Effector memory CD4-positive, alpha-beta T cell (primary cell): ENCODE data around the gene DDX24.

ENCODE experiments used
- DNase-seq, 3 donors: peaks; one replicate each; pipeline ENCODE4 v3.0.0-alpha.2; 2020
- H3K27ac ChIP-seq: 2 replicates; pipeline ENCODE4 v1.7.0; 2013; ENCODE audit warnings: mild to moderate bottlenecking, low read length, moderate library complexity; ENCODE audit not compliant: insufficient read depth, poor library complexity, severe bottlenecking
- H3K27me3 ChIP-seq: replicated peaks from 2 replicates; pipeline ENCODE4 v1.7.0; 2013; ENCODE audit warnings: mild to moderate bottlenecking, low read length; ENCODE audit not compliant: insufficient read depth, control insufficient read depth, poor library complexity, severe bottlenecking
- H3K36me3 ChIP-seq: 2 replicates; pipeline ENCODE4 v1.7.0; 2013; ENCODE audit warnings: mild to moderate bottlenecking, low read length, moderate library complexity; ENCODE audit not compliant: control insufficient read depth, insufficient read depth
- H3K4me1 ChIP-seq: 2 replicates; pipeline ENCODE4 v1.7.0; 2013; ENCODE audit warnings: low read length, mild to moderate bottlenecking; ENCODE audit not compliant: control insufficient read depth, insufficient read depth, poor library complexity, severe bottlenecking
- H3K4me3 ChIP-seq: 2 replicates; pipeline ENCODE4 v1.7.0; 2013; ENCODE audit warnings: low read length, low read depth, mild to moderate bottlenecking; ENCODE audit not compliant: insufficient read depth, poor library complexity, severe bottlenecking
- H3K9me3 ChIP-seq: 2 replicates; pipeline ENCODE4 v1.7.0; 2013; ENCODE audit warnings: mild to moderate bottlenecking, low read length, moderate library complexity; ENCODE audit not compliant: control insufficient read depth

DDX24 gene

DNA sequence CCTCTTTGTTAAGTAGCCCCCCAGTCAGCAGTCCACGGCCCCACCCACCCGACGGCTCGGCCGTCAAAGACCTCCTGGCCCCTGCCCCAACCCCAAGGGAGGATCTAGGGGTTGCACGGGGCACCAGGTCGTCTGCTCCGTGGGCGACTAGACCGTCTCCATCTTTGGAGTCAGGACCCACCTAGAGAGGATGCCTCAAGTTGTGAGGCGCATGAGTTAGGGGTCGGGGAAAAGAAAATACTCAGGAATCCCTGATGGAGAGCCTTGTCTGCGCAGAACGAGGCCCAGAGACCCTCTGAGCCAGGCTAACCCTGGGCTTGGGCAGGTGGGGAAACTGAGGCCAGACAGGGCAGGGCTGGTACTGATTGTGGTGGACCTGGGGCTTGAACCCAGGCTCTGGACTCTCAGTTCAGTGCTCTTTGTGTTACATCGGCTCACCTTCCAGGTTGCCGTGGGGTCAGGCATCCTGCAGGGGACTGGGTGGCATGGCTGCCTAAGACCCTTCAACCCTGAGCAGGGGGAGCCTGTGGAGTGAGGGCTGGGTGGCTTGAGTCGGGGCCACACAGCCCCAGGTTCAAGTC, 54.0 kb downstream of the DDX24 start:
- DNase-seq: no peak
- Histone ChIP-seq H3K4me3 (peak overlapping the region; percentile 61), H3K27ac (no peak overlapping the region)

GRCh38 chr14:94026173-94026888, 54.7 kb downstream of the DDX24 start, which contains the start of gene OTUB2:
OTUB2 (plus strand) TSS chr14:94026340; CDS start chr14:94026538, 198 bp downstream.
- no peak within 1 kb of the TSS for H3K27ac ChIP-seq
- H3K36me3 ChIP-seq: no peaks in the 10 kb centered on the region
- no peaks in the 10 kb centered on the region for H3K9me3 ChIP-seq
- DNase-seq: peak; percentile 84 to 95 (median 91)
- no peaks in the 10 kb centered on the region for H3K27me3 ChIP-seq
- peak within 1 kb of the TSS; percentile 61 for H3K4me3 ChIP-seq
- peaks cover 17% of the 10 kb centered on the region for H3K4me1 ChIP-seq

More for the DNA sequence above, 54.0 kb downstream of the DDX24 start:
- Histone ChIP-seq H3K27me3 (no peaks in the 10 kb centered on the region), H3K9me3 (no peaks in the 10 kb centered on the region), H3K36me3 (no peaks in the 10 kb centered on the region), H3K4me1 (peaks cover 17% of the 10 kb centered on the region)

DNA sequence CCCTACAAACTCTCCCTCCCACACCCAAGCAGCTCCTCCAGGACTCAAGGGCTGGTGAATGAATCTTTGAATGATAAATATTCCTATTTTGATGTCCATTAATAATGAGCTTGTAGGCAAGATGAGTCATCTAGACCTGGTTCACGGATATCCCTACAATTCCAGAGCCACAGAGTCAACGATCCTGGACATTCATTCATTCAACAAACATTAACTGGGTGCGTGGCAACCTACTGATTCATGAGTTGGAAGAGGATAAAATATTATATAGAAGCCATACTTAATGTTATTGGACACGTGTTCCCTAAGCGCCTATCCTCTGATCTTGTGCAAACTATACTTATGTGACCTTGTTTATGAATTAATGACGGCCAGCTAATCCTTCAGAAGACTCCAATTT, 55.3 kb downstream of the DDX24 start:
- H3K9me3 ChIP-seq: no peaks in the 10 kb centered on the region
- H3K27me3 ChIP-seq: no peaks in the 10 kb centered on the region
- peaks cover 17% of the 10 kb centered on the region for H3K4me1 ChIP-seq
- no peak for DNase-seq
- no peaks in the 10 kb centered on the region for H3K36me3 ChIP-seq
- peak overlapping the region; percentile 61 for H3K4me3 ChIP-seq
- H3K27ac ChIP-seq: no peak overlapping the region

DNA sequence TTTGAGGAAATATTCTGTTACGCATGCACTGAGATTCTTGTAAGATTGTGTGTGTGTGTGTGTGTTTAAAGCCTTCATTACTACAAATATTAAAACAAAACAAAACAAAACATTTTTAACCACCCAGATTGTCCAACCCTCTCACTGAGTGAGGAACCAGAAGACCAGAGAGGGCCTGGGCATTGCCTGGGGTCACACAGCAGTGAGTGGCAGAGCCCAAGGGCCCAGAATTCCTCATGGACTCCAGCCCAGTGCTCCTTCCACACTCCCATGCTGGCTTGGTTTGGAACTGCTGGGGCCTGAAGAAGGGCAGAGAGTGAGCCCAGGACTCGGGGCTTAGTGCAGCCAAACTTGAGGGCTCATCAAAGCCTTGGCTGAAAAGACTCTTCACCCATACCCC, 56.5 kb downstream of the DDX24 start:
- no peak for DNase-seq
- H3K4me1 ChIP-seq: peaks cover 17% of the 10 kb centered on the region

GRCh38 chr14:94022532-94023411, 58.2 kb downstream of the DDX24 start:
- Histone ChIP-seq H3K4me1 (peaks cover 11% of the 10 kb centered on the region), H3K4me3 (no peak overlapping the region), H3K9me3 (no peaks in the 10 kb centered on the region), H3K36me3 (no peaks in the 10 kb centered on the region), H3K27me3 (no peaks in the 10 kb centered on the region), H3K27ac (no peak overlapping the region)
- no peak for DNase-seq

More for the DNA sequence above, 56.5 kb downstream of the DDX24 start:
- H3K27me3 ChIP-seq: no peaks in the 10 kb centered on the region
- H3K27ac ChIP-seq: no peak overlapping the region
- H3K36me3 ChIP-seq: no peaks in the 10 kb centered on the region
- no peaks in the 10 kb centered on the region for H3K9me3 ChIP-seq
- H3K4me3 ChIP-seq: no peak overlapping the region

DNA sequence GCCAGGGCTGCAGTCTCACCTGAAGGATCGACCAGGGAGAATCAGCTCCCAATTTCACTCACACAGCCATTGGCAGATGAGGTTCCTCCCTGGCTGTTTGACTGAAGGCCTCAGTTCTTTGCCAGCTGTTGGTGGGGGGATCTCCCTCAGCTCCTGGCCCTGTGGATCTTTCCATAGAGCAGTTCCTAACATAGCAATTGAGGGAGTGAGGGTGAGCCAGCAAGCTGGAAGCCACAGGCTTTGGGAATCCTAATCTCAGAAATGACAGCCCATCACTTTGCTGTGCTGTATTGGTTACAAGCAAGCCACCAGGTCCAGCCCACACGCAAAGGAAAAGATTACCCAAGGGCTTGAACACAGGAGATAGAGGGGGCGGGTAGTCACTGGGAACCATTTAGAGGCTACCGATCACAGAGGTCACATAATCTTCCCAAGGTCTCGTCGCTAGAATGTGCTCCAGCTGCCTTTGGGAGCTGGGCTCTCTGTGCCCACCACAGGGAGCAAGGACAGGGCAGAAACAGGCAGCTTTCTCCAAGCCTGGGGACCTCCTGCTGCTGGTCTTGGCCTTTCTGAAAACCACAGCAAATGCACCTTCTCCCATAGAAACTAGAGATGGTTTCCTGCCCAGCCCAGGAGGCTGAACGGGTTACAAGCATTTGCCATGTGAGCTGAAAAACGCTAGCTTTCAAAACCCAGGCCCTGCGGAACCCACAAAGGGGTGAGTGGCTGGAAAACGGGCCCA, 59.4 kb downstream of the DDX24 start:
- H3K4me1 ChIP-seq: peaks cover 2% of the 10 kb centered on the region
- H3K9me3 ChIP-seq: no peaks in the 10 kb centered on the region
- no peak overlapping the region for H3K4me3 ChIP-seq
- H3K36me3 ChIP-seq: no peaks in the 10 kb centered on the region
- DNase-seq: no peak
- H3K27ac ChIP-seq: no peak overlapping the region
- no peaks in the 10 kb centered on the region for H3K27me3 ChIP-seq

- Histone ChIP-seq H3K36me3 (no peaks in the 10 kb centered on the region), H3K27me3 (no peaks in the 10 kb centered on the region), H3K27ac (no peak overlapping the region), H3K4me3 (no peak overlapping the region), H3K4me1 (no peaks in the 10 kb centered on the region), H3K9me3 (no peaks in the 10 kb centered on the region)
- DNase-seq: no peak
Observed at GRCh38 chr14:94021001-94021400, 60.0 kb downstream of the DDX24 start.

GRCh38 chr14:94020267-94020666, 60.7 kb downstream of the DDX24 start:
- DNase-seq: no peak
- no peak overlapping the region for H3K27ac ChIP-seq
- H3K4me3 ChIP-seq: no peak overlapping the region
- no peaks in the 10 kb centered on the region for H3K9me3 ChIP-seq
- no peaks in the 10 kb centered on the region for H3K27me3 ChIP-seq
- H3K36me3 ChIP-seq: no peaks in the 10 kb centered on the region
- no peaks in the 10 kb centered on the region for H3K4me1 ChIP-seq

- no peaks in the 10 kb centered on the region for H3K27me3 ChIP-seq
- no peak overlapping the region for H3K4me3 ChIP-seq
- no peaks in the 10 kb centered on the region for H3K4me1 ChIP-seq
- no peak overlapping the region for H3K27ac ChIP-seq
- H3K36me3 ChIP-seq: no peaks in the 10 kb centered on the region
- no peaks in the 10 kb centered on the region for H3K9me3 ChIP-seq
- DNase-seq: no peak
Observed at GRCh38 chr14:94019329-94019728, 61.7 kb downstream of the DDX24 start.
